ENCODE data around the gene TSPAN18. TPM values are rescaled to one million over a fixed set of nuclear protein-coding genes. Genes with fewer than 3 reads are reported as not detected.

Gene TSPAN18
- total and polyA plus RNA-seq, 2 of the 8 experiments (the other 6 are each of a cell fraction or from before 2014, with no cell fraction given) = 5.2 to 10.2 TPM

GRCh38 chr11:44725757-44726282, 942 bp upstream of the TSPAN18 start:
- POLR2A ChIA-PET (ENCODE audit: partially characterized antibody) = interaction anchor here (0.7 to 1.9 kb wide), 10 partner anchors 9 to 415 kb away, joined by 3 to 5 read pairs (median 3); no protein-coding TSS in a partner anchor
- H3K4me3 ChIP-seq (ENCODE audit: extremely low read depth in 1 of 4, insufficient read depth in 2 of 4, low read depth in 3 of 4, low read length in 4 of 4) = peak overlapping the region; percentile 36 to 84 (median 74); a peak in 6 of 8 replicates
- peak overlapping the region; percentile 66; the same call in 1 of the 2 replicates for H2BK5ac ChIP-seq (ENCODE audit: low read depth, low read length)
- TF ChIP-seq ZNF274 (IDR thresholded peaks at IDR 0.05; ENCODE audit: borderline replicate concordance, extremely low read depth, low read length) = no peak
- peak; percentile 11; the same call in 1 of the 2 replicates for TF ChIP-seq MAX (IDR thresholded peaks at IDR 0.05)

More at GRCh38 chr11:44725757-44726282, 942 bp upstream of the TSPAN18 start:
- Histone ChIP-seq H4K91ac (replicated peaks; ENCODE audit: insufficient read length, low read length) (peak overlapping the region; percentile 70), H3K36me3 (ENCODE audit: control insufficient read depth in 2 of 4, insufficient read depth in 4 of 4, low read length in 3 of 4) (no peaks in the 10 kb centered on the region), H3K56ac (replicated peaks; ENCODE audit: insufficient read length, low read depth, low read length) (no peak overlapping the region), H4K8ac (ENCODE audit: extremely low read depth, insufficient read depth, low read length) (no peak overlapping the region; the same call in 1 of the 2 replicates), H3K9me3 (ENCODE audit: insufficient read depth in 2 of 2, low read depth in 1 of 2, low read length in 1 of 2) (no peaks in the 10 kb centered on the region), H4K20me1 (replicated peaks in 1 of 2; ENCODE audit: control insufficient read depth in 1 of 2, insufficient read depth in 2 of 2, low read length in 2 of 2) (peaks cover 3% of the 10 kb centered on the region in 2 experiments), H3K27me3 (replicated peaks in 1 of 4; ENCODE audit: control insufficient read depth in 3 of 4, extremely low read depth in 1 of 4, insufficient read depth in 3 of 4, low read length in 3 of 4) (peaks cover 17 to 48% (median 43%) of the 10 kb centered on the region in 4 experiments), H3K4ac (replicated peaks; ENCODE audit: insufficient read length, low read depth, low read length) (no peak overlapping the region), H2BK120ac (replicated peaks; ENCODE audit: low read depth, low read length) (no peak overlapping the region), H4K5ac (ENCODE audit: insufficient read length, low read depth, low read length) (no peak overlapping the region), H3K9ac (replicated peaks in 1 of 4; ENCODE audit: extremely low read depth in 1 of 4, low read depth in 3 of 4, low read length in 3 of 4) (no peak overlapping the region), H3K79me2 (ENCODE audit: control insufficient read depth in 1 of 2, insufficient read depth in 2 of 2, low read length in 2 of 2) (no peaks in the 10 kb centered on the region), H3K14ac (ENCODE audit: insufficient read length) (no peak overlapping the region), H2AFZ (ENCODE audit: low read length) (no peak overlapping the region), H2BK15ac (ENCODE audit: low read length) (no peak overlapping the region), H3K4me2 (ENCODE audit: insufficient read depth in 1 of 2, low read depth in 2 of 2, low read length in 2 of 2) (peak overlapping the region; percentile 32 to 91), H3K18ac (ENCODE audit: extremely low read depth, low read length) (0 out of 2 replicates have a peak overlapping the region, but pooled peaks have one; percentile 25), H3K23ac (ENCODE audit: insufficient read length) (no peak overlapping the region), H3K79me1 (ENCODE audit: low read depth, low read length) (no peaks in the 10 kb centered on the region), H3K4me1 (replicated peaks in 1 of 4; ENCODE audit: control insufficient read depth in 3 of 4, insufficient read depth in 4 of 4, low read length in 3 of 4) (peaks cover 22 to 36% (median 25%) of the 10 kb centered on the region in 4 experiments), H2BK12ac (ENCODE audit: low read depth, low read length) (peak overlapping the region; percentile 43; the same call in 1 of the 2 replicates), H3K27ac (ENCODE audit: low read depth, low read length) (no peak overlapping the region), H2AK5ac (ENCODE audit: low read depth, low read length) (no peak overlapping the region), H2BK20ac (ENCODE audit: low read length) (no peak overlapping the region), H3K23me2 (ENCODE audit: low read depth, low read length) (peaks cover 8% of the 10 kb centered on the region)
- no peak for FAIRE-seq
- WGBS, 2 experiments (ENCODE audit: extremely low coverage in 1 of 2, insufficient coverage in 1 of 2, insufficient read length in 1 of 2, insufficient replicate concordance in 2 of 2, low coverage in 1 of 2, low lambda C conversion rate in 2 of 2, missing lambda C conversion rate in 1 of 2) = 39% methylated on average over 10 of the region's 10 CpGs; no CpG with 5 or more reads in 1 of the 2 experiments
- CTCF ChIA-PET (ENCODE audit: partially characterized antibody) = interaction anchor here (0.7 to 3.3 kb wide), 20 partner anchors 11 to 186 kb away, joined by 3 to 20 read pairs (median 4); no protein-coding TSS in a partner anchor
- DNase-seq (ENCODE audit: low read depth in 1 of 2, low spot score in 2 of 2) = peak in 1 of 2 experiments; percentile 56
